Neutrophil (primary cell): ENCODE measurements around the gene EHHADH.

Experiments used
- H3K27ac ChIP-seq: fragments of 200-600 bp; sonication (generic); 2 replicates; pipeline ENCODE4 v1.5.1; 2016; ENCODE audit warnings: mild to moderate bottlenecking, moderate library complexity
- H3K27me3 ChIP-seq: fragments of 200-600 bp; sonication (generic); 2 replicates; pipeline ENCODE4 v1.6.0; 2016; ENCODE audit warnings: mild to moderate bottlenecking
- H3K36me3 ChIP-seq: fragments of 200-600 bp; sonication (generic); 2 replicates; pipeline ENCODE4 v1.5.1; 2017
- H3K4me1 ChIP-seq, 2 experiments: fragments of 200-600 bp in 1 of 2; sonication (generic) in 1 of 2; 1 replicate in 1 of 2; 2 replicates in 1 of 2; pipeline versions ENCODE4 v1.5.1 to v1.6.1; 2013 to 2016; ENCODE audit warnings: low read depth in 1 of 2, low read length in 1 of 2, mild to moderate bottlenecking in 1 of 2, moderate library complexity in 1 of 2; ENCODE audit not compliant: control insufficient read depth in 1 of 2, insufficient read depth in 1 of 2
- H3K4me3 ChIP-seq, 2 experiments: fragments of 200-600 bp in 1 of 2; sonication (generic) in 1 of 2; 1 replicate in 1 of 2; 2 replicates in 1 of 2; pipeline ENCODE4 v1.5.1; 2013 to 2016; ENCODE audit warnings: low read depth in 1 of 2, low read length in 1 of 2, mild to moderate bottlenecking in 1 of 2, moderate library complexity in 1 of 2
- H3K9me3 ChIP-seq: fragments of 200-600 bp; sonication (generic); 2 replicates; pipeline ENCODE4 v1.5.1; 2016
- TF ChIP-seq, protein P1 (sequence below): fragments of 200-600 bp; sonication (generic); IDR thresholded peaks from 2 replicates; pipeline ENCODE4 v1.5.1; 2016; ENCODE audit warnings: antibody characterized with exemption

The EHHADH gene

DNA sequence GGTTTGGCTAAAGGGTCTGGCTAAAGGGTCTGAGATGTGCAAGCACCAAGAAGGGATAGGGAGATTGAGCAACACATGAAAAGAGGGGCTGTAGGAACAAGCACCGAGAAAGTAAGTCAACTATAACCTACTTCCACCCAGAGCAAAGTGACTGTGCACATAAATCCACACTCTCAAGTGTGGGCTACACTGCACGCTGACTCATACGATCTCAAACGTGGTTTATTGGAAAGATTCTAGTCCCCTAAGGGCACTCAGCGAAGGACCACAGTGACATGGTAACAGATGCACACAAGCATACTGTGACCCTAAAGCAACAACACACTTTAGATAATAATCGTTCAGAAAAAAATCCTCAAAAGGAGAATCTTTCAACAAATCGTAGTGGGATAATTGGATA, 48.0 kb downstream of the EHHADH start:
- Histone ChIP-seq H3K36me3 (no peaks in the 10 kb centered on the region), H3K4me1 (peaks cover 4 to 9% of the 10 kb centered on the region in 2 experiments), H3K27ac (no peak overlapping the region), H3K27me3 (no peaks in the 10 kb centered on the region), H3K4me3 (no peak overlapping the region), H3K9me3 (no peaks in the 10 kb centered on the region)
- TF ChIP-seq, protein P1, sequence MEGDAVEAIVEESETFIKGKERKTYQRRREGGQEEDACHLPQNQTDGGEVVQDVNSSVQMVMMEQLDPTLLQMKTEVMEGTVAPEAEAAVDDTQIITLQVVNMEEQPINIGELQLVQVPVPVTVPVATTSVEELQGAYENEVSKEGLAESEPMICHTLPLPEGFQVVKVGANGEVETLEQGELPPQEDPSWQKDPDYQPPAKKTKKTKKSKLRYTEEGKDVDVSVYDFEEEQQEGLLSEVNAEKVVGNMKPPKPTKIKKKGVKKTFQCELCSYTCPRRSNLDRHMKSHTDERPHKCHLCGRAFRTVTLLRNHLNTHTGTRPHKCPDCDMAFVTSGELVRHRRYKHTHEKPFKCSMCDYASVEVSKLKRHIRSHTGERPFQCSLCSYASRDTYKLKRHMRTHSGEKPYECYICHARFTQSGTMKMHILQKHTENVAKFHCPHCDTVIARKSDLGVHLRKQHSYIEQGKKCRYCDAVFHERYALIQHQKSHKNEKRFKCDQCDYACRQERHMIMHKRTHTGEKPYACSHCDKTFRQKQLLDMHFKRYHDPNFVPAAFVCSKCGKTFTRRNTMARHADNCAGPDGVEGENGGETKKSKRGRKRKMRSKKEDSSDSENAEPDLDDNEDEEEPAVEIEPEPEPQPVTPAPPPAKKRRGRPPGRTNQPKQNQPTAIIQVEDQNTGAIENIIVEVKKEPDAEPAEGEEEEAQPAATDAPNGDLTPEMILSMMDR, result no peak

DNA sequence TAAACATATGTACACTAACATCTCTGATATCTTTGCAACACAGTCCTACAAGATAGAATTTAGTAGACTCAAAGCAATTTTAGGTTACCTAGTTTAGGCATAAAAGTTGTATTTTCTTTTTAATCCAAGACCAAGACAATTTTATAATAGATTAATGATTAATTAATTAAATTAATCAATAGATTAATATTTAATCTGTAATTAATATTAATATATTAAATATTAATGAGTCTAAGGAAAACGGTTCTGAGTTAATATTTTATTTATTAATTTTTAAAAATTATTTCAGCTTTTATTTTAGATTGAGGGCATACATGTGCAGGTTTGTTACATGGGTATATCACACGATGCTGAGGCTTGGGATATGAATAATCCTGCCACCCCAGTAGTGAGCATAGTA, 49.0 kb downstream of the EHHADH start:
- Histone ChIP-seq H3K27me3 (no peaks in the 10 kb centered on the region), H3K4me3 (no peak overlapping the region)
- TF ChIP-seq, protein P1, result no peak

DNA sequence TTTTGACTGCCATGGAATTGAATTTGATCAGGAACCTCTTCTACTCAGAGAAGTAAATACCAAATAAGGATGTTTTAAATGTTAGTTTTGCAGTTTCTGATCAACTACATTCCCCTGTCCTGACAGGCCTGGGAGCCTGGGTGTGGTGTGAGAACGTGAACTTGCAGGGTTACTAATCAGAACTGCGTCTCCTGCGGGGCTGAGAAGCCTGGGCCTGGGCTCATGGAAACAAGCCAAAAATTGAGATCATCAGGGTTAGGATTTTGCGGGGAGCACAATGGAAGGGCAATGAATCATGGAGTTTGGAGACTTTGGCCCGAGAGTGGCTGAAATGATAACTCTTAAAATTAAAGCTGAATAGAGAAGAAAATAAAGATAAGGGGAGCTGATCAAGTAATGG, 53.2 kb downstream of the EHHADH start:
- TF ChIP-seq, protein P1, result no peak
- Histone ChIP-seq H3K27me3 (no peaks in the 10 kb centered on the region), H3K27ac (no peak overlapping the region)

More for the DNA sequence above, 49.0 kb downstream of the EHHADH start:
- Histone ChIP-seq H3K4me1 (peaks cover 4 to 9% of the 10 kb centered on the region in 2 experiments), H3K27ac (no peak overlapping the region), H3K9me3 (no peaks in the 10 kb centered on the region), H3K36me3 (no peaks in the 10 kb centered on the region)

DNA sequence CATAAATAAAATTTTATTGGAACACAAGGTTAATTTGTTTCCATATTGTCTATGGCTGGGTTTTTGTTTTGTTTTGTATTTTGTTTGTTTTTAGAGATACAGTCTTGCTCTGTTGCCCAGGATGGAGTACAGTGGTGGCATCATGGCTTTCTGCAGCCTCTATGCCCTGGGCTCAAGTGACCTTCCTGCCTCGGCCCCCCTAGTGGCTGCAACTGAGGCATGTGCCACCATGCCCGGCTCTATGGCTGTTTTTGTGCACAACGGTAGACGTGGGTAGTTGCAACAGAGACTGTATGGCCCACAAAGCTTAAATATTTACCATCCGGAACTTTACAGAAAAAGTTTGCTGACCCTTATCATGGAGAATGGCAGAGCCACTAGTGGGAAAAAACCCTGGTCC, 54.2 kb downstream of the EHHADH start:
- TF ChIP-seq, protein P1, result no peak
- no peaks in the 10 kb centered on the region for H3K36me3 ChIP-seq
- H3K27ac ChIP-seq, result no peak overlapping the region
- no peak overlapping the region for H3K4me3 ChIP-seq
- H3K4me1 ChIP-seq, result peaks cover 4 to 9% of the 10 kb centered on the region in 2 experiments
- H3K9me3 ChIP-seq, result no peaks in the 10 kb centered on the region
- H3K27me3 ChIP-seq, result no peaks in the 10 kb centered on the region

More for the DNA sequence above, 53.2 kb downstream of the EHHADH start:
- no peaks in the 10 kb centered on the region for H3K36me3 ChIP-seq
- no peaks in the 10 kb centered on the region for H3K9me3 ChIP-seq
- peaks cover 4 to 9% of the 10 kb centered on the region in 2 experiments for H3K4me1 ChIP-seq
- H3K4me3 ChIP-seq, result no peak overlapping the region

DNA sequence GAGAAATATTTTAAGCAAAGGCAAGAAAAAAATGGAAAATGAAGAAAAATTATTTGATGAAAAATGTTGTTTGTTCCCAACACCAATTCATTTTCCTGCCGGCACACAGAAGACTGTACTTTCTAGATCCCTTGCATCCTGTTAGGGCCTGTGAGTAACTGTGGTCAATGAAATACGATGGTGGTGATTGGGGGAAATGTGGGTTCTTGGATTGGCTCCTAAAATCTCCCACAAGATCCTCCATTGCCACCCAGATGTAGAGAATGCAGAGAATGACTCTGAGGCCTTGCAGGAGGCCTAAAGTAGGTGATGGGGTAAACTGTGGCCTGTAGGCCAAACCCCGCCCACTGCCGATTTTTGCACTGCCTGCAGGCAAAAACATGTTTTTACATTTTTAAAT, 54.6 kb downstream of the EHHADH start:
- Histone ChIP-seq H3K4me1 (peaks cover 4 to 9% of the 10 kb centered on the region in 2 experiments), H3K9me3 (no peaks in the 10 kb centered on the region), H3K27ac (no peak overlapping the region), H3K27me3 (no peaks in the 10 kb centered on the region), H3K4me3 (no peak overlapping the region), H3K36me3 (no peaks in the 10 kb centered on the region)
- TF ChIP-seq, protein P1, result no peak

DNA sequence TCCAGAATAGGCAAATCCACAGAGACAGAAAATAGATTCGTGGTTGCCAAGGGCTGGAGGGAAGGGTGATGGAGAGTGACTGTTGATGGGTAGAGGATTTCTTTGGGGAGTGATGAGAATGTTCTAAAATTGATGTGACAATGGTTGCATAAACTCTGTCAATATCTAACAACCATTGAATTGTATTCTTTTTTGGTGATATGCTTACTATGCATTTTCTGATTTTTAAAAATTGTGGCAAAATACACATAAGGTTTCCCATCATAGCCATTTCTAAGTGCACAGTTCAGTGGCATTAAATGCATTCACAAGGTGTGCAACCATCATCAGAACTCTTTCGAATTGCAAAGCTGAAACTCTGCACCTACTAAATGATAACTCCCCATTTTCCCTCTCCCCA, 56.8 kb downstream of the EHHADH start:
- no peaks in the 10 kb centered on the region for H3K27me3 ChIP-seq
- H3K9me3 ChIP-seq, result no peaks in the 10 kb centered on the region
- H3K27ac ChIP-seq, result no peak overlapping the region
- no peaks in the 10 kb centered on the region for H3K36me3 ChIP-seq
- no peak overlapping the region for H3K4me3 ChIP-seq
- peaks cover 4 to 12% of the 10 kb centered on the region in 2 experiments for H3K4me1 ChIP-seq
- TF ChIP-seq, protein P1, result no peak
